GM18511 (cell line): ENCODE measurements around the gene KLK8.

Experiments used
- ATAC-seq: cut with Tn5 transposase; IDR thresholded peaks from one replicate; pipeline ENCODE4 v1.9.1; 2021; ENCODE audit warnings: mild to moderate bottlenecking, moderate library complexity; ENCODE audit not compliant: unreplicated experiment

KLK8 gene

GRCh38 chr19:51018745-51019543 is 17.5 kb upstream of the KLK8 start:
- ATAC-seq: no peak

DNA sequence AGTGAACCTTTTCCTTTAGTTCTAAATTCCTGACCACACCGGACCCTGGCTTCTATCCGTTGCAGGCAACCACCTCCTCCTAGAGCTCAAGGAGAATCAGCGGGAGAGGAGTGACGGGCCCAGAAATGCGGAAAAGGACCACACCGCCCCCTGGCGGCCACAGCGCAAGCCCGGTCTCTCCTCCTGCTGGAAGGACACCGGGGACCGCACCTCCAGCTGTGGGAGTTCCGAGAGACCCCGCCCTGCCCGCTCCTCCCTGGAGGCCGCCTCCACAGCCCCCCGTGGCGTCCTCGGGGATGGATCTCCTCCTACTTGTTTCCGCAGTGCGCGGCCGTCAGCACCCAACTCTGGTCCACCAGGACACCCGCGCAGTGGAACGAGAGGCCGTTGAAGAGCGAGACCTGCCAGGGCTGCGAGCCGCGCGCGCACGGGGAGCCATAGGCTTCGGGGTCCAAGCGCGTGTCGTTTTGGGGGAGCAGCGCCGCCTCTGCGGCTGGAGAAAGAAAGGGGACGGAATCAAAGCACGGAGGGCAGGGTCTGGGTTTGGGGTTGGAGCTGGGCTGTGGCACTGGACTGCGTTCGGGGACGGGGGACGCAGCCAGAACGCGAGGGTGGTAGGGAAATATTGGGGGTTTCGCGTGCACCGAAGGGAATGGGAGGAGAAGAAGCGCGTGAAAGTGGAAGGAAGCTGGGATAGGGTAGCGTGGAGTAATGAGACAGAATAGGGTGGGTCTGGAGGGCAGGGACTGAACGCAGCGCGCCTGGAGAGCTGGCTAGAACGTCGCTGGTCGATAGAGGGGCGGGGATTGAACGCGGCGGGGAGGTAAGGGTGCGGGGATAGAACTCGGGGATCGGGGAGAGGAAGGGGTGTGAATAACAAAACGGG is 15.6 kb upstream of the KLK8 start:
- no peak for ATAC-seq

DNA sequence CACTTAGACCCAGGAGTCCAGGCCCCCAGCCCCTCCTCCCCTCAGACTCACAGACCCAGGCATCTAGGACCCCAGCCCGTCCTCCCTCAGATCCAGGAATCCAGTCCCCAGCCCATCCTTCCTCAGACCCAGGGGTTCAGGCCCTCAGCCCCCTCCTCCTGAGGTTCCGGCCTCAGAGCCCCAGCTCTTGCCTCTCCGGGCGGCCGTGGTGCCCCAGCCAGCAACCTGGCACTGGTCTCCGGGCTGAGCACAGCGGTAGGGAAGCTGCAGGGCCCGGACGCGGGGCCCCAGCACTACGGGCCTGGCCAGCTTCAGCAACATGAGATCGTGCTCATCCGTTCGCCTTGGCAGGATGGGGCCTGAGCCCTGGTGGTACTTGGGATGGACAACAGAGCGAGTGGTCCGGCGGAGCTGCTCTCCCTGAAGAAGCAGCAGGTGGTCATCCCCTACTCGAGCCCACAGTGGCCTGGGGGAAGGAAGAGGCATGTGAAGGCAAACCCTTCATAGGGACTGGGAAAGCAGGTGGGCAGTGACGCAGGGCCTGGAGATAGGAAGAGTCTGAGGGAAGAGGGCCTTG is 14.4 kb upstream of the KLK8 start:
- ATAC-seq: no peak

- no peak for ATAC-seq
Observed at GRCh38 chr19:51014242-51014641, 12.8 kb upstream of the KLK8 start.

GRCh38 chr19:51012661-51013190 is 11.3 kb upstream of the KLK8 start:
- no peak for ATAC-seq

GRCh38 chr19:51010066-51010795 is 8.8 kb upstream of the KLK8 start:
- no peak for ATAC-seq

DNA sequence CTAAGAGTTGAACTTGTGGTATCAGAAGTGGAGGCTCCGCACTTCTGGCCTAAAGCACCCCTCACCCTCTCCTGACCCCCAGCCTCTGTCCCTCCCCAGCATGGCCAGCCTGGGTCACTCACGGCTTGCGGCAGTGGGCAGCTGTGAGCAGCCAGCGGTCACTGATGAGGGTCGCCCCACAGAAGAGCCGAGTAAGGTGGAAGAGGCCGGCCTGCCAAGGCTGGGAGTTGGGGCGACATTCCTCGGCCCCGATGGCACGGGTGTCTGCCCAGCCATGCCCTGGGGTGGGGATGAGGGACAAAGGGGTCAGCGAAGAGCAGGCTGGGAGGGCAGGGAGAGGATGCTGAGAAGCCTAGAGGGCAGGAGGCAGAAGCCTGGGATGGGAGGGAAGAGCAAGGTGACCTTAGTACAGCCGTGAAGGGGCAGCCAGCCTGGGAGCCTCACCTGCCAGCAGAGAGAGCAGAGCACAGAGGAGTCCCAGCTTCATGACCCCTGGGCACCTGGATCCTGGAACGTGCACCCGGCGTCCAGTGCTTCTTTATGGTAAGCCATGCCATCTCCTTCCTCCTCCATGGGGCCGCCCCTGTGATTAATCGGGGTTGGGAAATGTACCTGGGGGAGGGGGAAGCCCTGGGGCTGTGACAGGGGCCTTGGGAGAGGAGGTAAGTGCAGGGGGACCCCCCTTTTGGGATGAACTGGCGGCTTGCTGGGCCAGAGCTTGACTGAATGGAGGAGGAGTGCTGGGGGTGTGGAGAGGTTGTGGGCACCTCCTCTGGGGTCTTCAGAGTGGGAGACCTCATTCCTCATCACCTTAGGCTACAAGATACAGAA is 7.9 kb upstream of the KLK8 start:
- ATAC-seq: no peak

- no peak for ATAC-seq
Observed at GRCh38 chr19:51007488-51007887, 6.1 kb upstream of the KLK8 start.

DNA sequence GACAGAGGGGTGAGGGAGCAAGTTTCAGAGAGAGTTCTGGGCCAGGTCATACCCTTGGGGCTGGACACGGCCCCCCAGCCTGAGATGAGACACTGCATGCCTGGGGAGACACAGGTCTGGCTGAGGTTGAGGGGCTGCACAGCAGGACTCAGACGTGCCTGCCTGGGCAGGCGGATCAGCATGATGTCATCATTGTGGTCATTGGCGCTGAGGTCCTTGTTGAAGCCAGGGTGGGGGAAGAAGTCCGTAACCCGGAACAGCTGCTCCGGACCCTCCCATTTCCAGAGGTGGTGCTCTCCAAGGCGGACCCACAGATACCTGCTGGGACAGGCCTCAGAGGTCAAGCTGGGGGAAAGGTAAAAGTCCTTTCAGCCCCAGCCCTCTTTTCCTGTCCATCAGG is 5.0 kb upstream of the KLK8 start:
- no peak for ATAC-seq

GRCh38 chr19:51005248-51005647 is 3.8 kb upstream of the KLK8 start:
- no peak for ATAC-seq

DNA sequence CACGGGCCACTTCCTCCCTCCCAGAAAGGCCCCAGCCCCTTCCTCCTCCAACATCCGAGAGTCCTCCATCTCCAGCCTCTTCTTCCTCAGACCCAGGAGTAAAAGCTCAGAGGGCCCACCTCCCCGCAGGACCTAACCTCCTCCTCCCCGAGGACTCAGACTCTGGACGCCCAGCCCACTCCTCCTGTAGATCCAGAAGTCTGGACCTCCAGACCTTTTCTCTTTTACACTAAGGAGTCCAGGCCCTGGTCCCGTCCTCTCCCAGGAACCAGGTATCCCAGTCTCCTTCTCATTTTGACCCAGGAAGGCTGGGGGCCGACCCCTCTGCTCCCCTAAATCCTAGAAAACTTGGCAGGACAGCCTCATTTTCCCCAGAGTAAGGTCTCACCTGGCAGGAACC is 1.9 kb upstream of the KLK8 start:
- ATAC-seq: no peak

GRCh38 chr19:51002542-51003311 is 1.3 kb upstream of the KLK8 start:
- no peak for ATAC-seq

GRCh38 chr19:51002089-51002532 is 707 bp upstream of the KLK8 start:
- no peak for ATAC-seq

GRCh38 chr19:51000981-51001380 is 423 bp downstream of the KLK8 start:
- no peak for ATAC-seq

DNA sequence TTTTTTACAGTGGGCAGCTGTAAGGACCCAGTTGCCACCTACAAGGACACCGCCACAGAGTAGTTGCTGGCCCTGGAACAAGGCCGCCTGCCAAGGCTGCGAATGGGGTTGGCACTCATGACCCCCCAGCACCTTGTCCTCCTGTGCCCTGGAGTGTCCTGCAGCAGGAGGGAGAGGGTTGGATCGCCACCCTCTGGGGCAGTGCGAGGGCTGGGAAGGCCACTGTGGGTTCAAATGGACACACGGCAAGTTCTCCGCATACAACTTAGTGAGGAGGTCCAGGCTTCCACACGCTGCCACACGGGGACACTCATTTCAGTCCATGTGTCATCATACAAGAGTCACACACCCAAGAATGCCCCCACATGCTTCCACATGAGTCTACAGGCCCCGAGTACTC is 978 bp downstream of the KLK8 start:
- ATAC-seq: no peak

DNA sequence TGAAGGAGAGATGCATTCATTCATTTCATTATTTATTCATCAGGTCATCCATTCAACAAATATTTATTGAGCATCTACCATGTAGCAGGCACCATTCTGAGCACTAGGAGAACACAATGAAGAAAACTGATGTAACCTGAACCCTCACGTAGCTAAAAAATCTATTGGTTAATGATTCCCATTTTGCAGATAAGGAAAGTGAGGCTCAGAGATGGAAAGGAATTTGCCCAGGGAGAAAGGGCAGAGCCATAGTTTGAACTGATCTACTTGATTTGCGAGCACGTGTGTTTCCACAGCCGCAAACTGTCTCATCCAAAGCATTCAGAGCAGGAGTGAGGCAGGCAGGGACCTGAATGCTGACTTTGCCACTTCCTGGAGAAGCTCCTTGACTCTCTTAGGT is 2.7 kb downstream of the KLK8 start:
- ATAC-seq: no peak

DNA sequence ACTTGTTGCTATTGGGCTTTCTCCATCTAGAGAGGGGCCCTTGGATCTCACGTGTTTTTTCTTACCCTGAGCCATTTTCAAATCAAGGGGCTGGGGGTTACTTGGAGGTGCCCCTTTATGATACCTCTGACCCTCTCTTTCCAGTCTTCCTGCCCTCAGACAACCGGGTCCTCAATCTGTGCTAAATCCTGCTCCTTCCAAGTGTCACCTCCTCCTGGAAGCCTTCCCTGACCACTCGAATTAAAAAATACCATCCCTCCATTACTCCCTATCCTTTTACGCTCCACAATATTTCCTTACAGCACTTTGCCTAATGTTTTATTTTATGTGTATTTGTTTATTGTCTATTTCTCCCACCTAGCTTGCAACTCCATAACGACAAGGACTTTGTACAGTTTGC is 3.3 kb downstream of the KLK8 start:
- no peak for ATAC-seq

GRCh38 chr19:50994129-50994528 is 7.3 kb downstream of the KLK8 start:
- no peak for ATAC-seq

- ATAC-seq: no peak
Observed at GRCh38 chr19:50992666-50993035, 8.8 kb downstream of the KLK8 start.
